GM21360 (cell line): Measurements from ENCODE around the gene SLC15A4.

Source experiments
- ATAC-seq: cut with Tn5 transposase; IDR thresholded peaks from one replicate; pipeline ENCODE4 v1.9.1; 2021; ENCODE audit warnings: mild to moderate bottlenecking, moderate library complexity; ENCODE audit not compliant: unreplicated experiment

The SLC15A4 gene

DNA sequence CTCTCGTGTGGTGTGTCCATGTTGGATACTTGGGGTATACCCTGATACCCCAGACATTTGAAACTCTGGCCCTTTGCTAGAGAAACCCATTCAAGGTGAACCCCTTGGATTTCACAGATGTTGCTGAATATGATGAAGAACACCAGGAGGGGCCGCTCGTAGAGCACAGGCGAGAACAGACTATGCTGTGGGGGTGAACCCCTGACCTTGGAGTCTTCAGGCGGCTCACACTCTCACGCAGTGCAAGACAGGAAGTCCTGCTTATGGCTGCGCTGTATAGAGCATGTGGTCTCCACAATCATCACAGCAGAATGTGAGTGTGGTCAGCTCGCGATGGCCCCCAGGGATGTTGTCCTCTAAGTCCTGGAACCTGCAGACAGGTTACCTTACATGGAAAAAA is 60.4 kb downstream of the SLC15A4 start:
- no peak for ATAC-seq

GRCh38 chr12:128761379-128761790 is 62.4 kb downstream of the SLC15A4 start:
- ATAC-seq, result no peak

GRCh38 chr12:128755566-128755965 is 68.2 kb downstream of the SLC15A4 start:
- no peak for ATAC-seq

DNA sequence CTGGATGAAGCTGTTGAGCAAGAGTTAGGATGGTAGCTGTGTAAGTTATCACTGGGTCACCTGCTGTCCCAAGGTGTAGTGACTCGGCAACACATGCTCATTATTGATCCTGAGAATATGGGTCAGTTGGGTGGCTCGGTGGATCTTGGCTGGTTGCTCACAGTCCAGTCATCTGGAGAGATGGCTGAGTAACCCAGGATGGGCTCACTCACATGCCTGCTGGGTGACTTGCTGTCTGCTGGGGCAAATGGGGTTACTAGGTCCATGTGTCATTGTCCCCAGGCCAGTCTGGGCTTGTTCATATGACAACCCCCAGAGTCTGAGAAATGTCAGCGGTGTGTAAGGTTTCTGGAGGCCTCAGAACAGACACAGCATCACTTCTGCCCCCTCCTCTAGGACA is 69.5 kb downstream of the SLC15A4 start:
- no peak for ATAC-seq

- ATAC-seq, result no peak
Measured at GRCh38 chr12:128753438-128753837, 70.3 kb downstream of the SLC15A4 start.

- no peak for ATAC-seq
Measured at GRCh38 chr12:128752386-128752785, 71.4 kb downstream of the SLC15A4 start.

- ATAC-seq, result no peak
Measured at GRCh38 chr12:128747441-128747840, 76.3 kb downstream of the SLC15A4 start.

DNA sequence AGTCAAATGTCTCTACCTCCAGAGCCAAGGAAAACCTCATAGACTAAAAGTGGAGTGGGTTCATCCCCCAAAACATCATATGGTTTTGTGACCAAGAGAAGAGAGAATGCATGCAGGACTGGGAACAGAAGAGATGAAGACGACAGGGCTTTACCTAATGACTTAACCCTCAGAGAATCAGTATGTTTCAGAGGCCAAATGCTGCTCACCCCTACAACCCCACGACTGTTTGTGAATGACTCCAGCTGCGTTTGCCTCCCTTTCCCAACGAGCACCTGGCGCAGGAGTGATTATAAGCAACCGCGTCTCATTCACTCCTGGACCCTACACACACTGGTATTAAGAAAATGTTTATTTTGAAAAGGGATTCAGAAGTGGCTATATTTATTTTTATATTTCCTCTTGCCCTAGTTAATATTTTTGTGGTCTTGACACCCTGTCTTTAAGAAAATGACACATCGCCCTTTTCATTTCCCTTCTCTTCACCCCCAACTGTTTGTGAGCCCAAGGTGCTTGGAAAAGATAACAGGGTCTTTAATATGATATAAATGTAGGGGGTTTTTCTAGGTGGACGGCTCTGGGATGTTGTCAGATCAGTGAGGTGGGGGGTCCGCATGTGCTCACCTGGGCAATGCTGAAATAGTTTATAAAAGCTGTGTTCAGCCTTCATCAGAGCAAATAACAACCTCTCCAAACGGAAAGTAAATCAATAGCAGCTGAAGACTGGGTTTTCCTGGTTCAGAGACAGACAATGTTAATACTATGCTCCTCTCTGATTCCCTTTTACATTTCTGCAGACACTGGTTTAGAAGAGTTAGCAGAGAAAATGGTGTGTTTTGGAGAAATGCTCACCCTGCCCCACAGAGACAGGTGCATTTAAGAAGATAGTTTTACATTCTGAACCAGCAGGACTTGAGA is 77.7 kb downstream of the SLC15A4 start:
- ATAC-seq, result no peak

- no peak for ATAC-seq
Measured at GRCh38 chr12:128743916-128744315, 79.8 kb downstream of the SLC15A4 start.
